GM23338 (cell line): ENCODE measurements around the gene LIN7A. TPM values are rescaled to one million over a fixed set of nuclear protein-coding genes. Genes with fewer than 3 reads are reported as not detected.

Experiments
- ATAC-seq: fragments of 200-7000 bp; cut with Tn5 transposase; 3 replicates; pipeline ENCODE4 v1.9.1; 2020
- DNase-seq: peaks from one replicate; pipeline ENCODE4 v3.0.0-alpha.2; 2015; ENCODE audit warnings: low spot score
- H2AFZ ChIP-seq: fragments of 200-600 bp; sonication (generic); 2 replicates; pipeline ENCODE4 v1.8.0; 2016; ENCODE audit warnings: antibody characterized with exemption, mild to moderate bottlenecking, moderate library complexity
- H3F3A ChIP-seq: fragments of 200-600 bp; sonication (generic); replicated peaks from 2 replicates; pipeline ENCODE4 v1.8.0; 2017; ENCODE audit warnings: antibody characterized with exemption, mixed run types, low read depth
- H3K27ac ChIP-seq: fragments of 200-600 bp; sonication (generic); 2 replicates; pipeline ENCODE4 v1.6.1; 2016; ENCODE audit warnings: low read depth
- H3K27me3 ChIP-seq: fragments of 200-600 bp; sonication (generic); 2 replicates; pipeline ENCODE4 v1.8.0; 2016; ENCODE audit warnings: mild to moderate bottlenecking, mixed run types, moderate library complexity; ENCODE audit not compliant: insufficient read depth
- H3K36me3 ChIP-seq: fragments of 200-600 bp; sonication (generic); 2 replicates; pipeline ENCODE4 v1.8.0; 2016; ENCODE audit warnings: mild to moderate bottlenecking; ENCODE audit not compliant: insufficient read depth
- H3K4me1 ChIP-seq: fragments of 200-600 bp; sonication (generic); 2 replicates; pipeline ENCODE4 v1.8.0; 2016; ENCODE audit warnings: mild to moderate bottlenecking, moderate library complexity; ENCODE audit not compliant: insufficient read depth
- H3K4me2 ChIP-seq: fragments of 200-600 bp; sonication (generic); 2 replicates; pipeline ENCODE4 v1.7.1; 2017; ENCODE audit warnings: mixed run types
- H3K4me3 ChIP-seq: fragments of 200-600 bp; sonication (generic); 2 replicates; pipeline ENCODE4 v1.6.1; 2016; ENCODE audit warnings: mixed run types
- H3K79me2 ChIP-seq: fragments of 200-600 bp; sonication (generic); replicated peaks from 2 replicates; pipeline ENCODE4 v1.8.0; 2017; ENCODE audit warnings: mild to moderate bottlenecking; ENCODE audit not compliant: insufficient read depth
- H3K9me2 ChIP-seq: fragments of 200-600 bp; sonication (generic); 2 replicates; pipeline ENCODE4 v1.8.0; 2017; ENCODE audit not compliant: insufficient read depth
- H4K20me1 ChIP-seq: fragments of 200-600 bp; sonication (generic); replicated peaks from 2 replicates; pipeline ENCODE4 v1.8.0; 2017; ENCODE audit warnings: mild to moderate bottlenecking; ENCODE audit not compliant: insufficient read depth
- H3K27ac Mint-ChIP-seq: 2 replicates; pipeline ENCODE4 v1.8.0; 2020; ENCODE audit warnings: inconsistent platforms, mild to moderate bottlenecking, moderate library complexity, mixed read lengths
- H3K27me3 Mint-ChIP-seq: 3 replicates; pipeline ENCODE4 v1.8.0; 2022; ENCODE audit warnings: low read depth, mild to moderate bottlenecking, moderate library complexity, mixed read lengths, inconsistent platforms; ENCODE audit not compliant: insufficient read depth, poor library complexity
- H3K36me3 Mint-ChIP-seq: 3 replicates; pipeline ENCODE4 v1.8.0; 2021; ENCODE audit warnings: low read depth, mild to moderate bottlenecking, inconsistent platforms, moderate library complexity, mixed read lengths
- H3K4me1 Mint-ChIP-seq: 3 replicates; pipeline ENCODE4 v1.8.0; 2020; ENCODE audit warnings: mild to moderate bottlenecking, inconsistent platforms, mixed read lengths
- H3K4me3 Mint-ChIP-seq: 3 replicates; pipeline ENCODE4 v1.8.0; 2021; ENCODE audit warnings: moderate library complexity, mild to moderate bottlenecking, inconsistent platforms, mixed read lengths
- H3K9me3 Mint-ChIP-seq: 3 replicates; pipeline ENCODE4 v1.8.0; 2020; ENCODE audit warnings: moderate library complexity, mild to moderate bottlenecking, inconsistent platforms, mixed read lengths
- CREB1 ChIP-seq: fragments of 250-450 bp; sonication (Bioruptor Pico); IDR thresholded peaks from 2 replicates; pipeline ENCODE4 v1.5.0; 2020; ENCODE audit warnings: low read depth, mild to moderate bottlenecking, moderate library complexity
- EZH2 ChIP-seq: fragments of 200-600 bp; sonication (generic); IDR thresholded peaks from one replicate; pipeline ENCODE4 v1.8.0; 2017; ENCODE audit warnings: antibody characterized with exemption, mild to moderate bottlenecking, low read depth; ENCODE audit not compliant: unreplicated experiment
- EZH2phosphoT487 ChIP-seq: fragments of 200-600 bp; sonication (generic); IDR thresholded peaks from one replicate; pipeline ENCODE4 v1.8.1; 2018; ENCODE audit warnings: antibody characterized with exemption; ENCODE audit not compliant: unreplicated experiment
- JUNB ChIP-seq: IDR thresholded peaks from one replicate; pipeline ENCODE4 v1.6.1; 2016; ENCODE audit warnings: antibody characterized with exemption; ENCODE audit not compliant: unreplicated experiment
- NANOG ChIP-seq: IDR thresholded peaks from 2 replicates; pipeline ENCODE4 v1.6.1; 2016; ENCODE audit warnings: antibody characterized with exemption, borderline replicate concordance
- POLR2AphosphoS5 ChIP-seq: IDR thresholded peaks from 2 replicates; pipeline ENCODE4 v1.6.1; 2016; ENCODE audit warnings: antibody characterized with exemption, low read depth
- STAT1 ChIP-seq: IDR thresholded peaks from one replicate; pipeline ENCODE4 v1.6.1; 2016; ENCODE audit warnings: antibody characterized with exemption; ENCODE audit not compliant: unreplicated experiment
- ZNF114 ChIP-seq: fragments of 250-450 bp; sonication (Bioruptor Pico); IDR thresholded peaks from 2 replicates; pipeline ENCODE4 v1.5.0; 2020; ENCODE audit warnings: mild to moderate bottlenecking, moderate library complexity
- polyA plus RNA-seq: library from polyadenylated mRNA; unstranded; fragments of >200 nt; fragmentation: Nextera tagmentation; extraction: Ambion mirVana; gene quantifications from 2 replicates; pipeline ENCODE4 v1.2.1, GENCODE V29; 2016
- total RNA-seq: library from RNA; depleted of rRNA; stranded (reverse); fragments of >200 nt; shearing (Covaris generic); gene quantifications from 2 replicates; pipeline ENCODE4 v1.2.3, GENCODE V29; 2014
- TF ChIP-seq, protein P1 (sequence below): IDR thresholded peaks from one replicate; pipeline ENCODE4 v1.6.1; 2018; ENCODE audit warnings: antibody characterized with exemption; ENCODE audit not compliant: unreplicated experiment
- TF ChIP-seq, protein P2 (sequence below): IDR thresholded peaks from 2 replicates; pipeline ENCODE4 v1.6.1; 2016; ENCODE audit warnings: antibody characterized with exemption
- TF ChIP-seq, protein P3 (sequence below), 2 experiments: fragments of 200-600 bp in 1 of 2; sonication (generic) in 1 of 2; conservative IDR thresholded peaks; 2 replicates each; pipeline versions ENCODE4 v1.5.1 to v1.6.1; 2016 to 2017; ENCODE audit warnings: antibody characterized with exemption in 2 of 2, low read depth in 2 of 2, mild to moderate bottlenecking in 2 of 2, moderate library complexity in 1 of 2

The LIN7A gene
- total and polyA plus RNA-seq, 2 experiments from 2014 or later = 5.7 to 6.5 TPM

DNA sequence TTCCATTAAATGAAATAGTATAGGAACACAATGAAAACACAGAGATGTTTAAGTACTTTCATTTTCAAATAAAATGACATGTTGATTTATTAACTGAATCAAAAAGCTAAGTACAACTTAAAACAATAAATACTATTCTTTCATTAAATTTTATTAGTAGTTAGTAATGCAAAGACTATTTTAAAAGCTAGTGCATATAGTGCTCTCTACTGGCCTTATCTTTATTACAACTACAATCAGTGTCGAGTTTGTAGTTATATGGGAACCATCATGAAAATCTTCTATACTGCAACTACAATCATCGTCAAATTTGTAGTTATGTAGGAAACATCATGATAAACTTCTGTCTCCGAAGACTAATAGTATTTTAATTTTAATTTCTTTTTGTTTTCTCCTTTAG, 8.9 kb upstream of the LIN7A start (continued):
- TF ChIP-seq, protein P1, sequence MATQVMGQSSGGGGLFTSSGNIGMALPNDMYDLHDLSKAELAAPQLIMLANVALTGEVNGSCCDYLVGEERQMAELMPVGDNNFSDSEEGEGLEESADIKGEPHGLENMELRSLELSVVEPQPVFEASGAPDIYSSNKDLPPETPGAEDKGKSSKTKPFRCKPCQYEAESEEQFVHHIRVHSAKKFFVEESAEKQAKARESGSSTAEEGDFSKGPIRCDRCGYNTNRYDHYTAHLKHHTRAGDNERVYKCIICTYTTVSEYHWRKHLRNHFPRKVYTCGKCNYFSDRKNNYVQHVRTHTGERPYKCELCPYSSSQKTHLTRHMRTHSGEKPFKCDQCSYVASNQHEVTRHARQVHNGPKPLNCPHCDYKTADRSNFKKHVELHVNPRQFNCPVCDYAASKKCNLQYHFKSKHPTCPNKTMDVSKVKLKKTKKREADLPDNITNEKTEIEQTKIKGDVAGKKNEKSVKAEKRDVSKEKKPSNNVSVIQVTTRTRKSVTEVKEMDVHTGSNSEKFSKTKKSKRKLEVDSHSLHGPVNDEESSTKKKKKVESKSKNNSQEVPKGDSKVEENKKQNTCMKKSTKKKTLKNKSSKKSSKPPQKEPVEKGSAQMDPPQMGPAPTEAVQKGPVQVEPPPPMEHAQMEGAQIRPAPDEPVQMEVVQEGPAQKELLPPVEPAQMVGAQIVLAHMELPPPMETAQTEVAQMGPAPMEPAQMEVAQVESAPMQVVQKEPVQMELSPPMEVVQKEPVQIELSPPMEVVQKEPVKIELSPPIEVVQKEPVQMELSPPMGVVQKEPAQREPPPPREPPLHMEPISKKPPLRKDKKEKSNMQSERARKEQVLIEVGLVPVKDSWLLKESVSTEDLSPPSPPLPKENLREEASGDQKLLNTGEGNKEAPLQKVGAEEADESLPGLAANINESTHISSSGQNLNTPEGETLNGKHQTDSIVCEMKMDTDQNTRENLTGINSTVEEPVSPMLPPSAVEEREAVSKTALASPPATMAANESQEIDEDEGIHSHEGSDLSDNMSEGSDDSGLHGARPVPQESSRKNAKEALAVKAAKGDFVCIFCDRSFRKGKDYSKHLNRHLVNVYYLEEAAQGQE = no peak
- TF ChIP-seq, protein P2, sequence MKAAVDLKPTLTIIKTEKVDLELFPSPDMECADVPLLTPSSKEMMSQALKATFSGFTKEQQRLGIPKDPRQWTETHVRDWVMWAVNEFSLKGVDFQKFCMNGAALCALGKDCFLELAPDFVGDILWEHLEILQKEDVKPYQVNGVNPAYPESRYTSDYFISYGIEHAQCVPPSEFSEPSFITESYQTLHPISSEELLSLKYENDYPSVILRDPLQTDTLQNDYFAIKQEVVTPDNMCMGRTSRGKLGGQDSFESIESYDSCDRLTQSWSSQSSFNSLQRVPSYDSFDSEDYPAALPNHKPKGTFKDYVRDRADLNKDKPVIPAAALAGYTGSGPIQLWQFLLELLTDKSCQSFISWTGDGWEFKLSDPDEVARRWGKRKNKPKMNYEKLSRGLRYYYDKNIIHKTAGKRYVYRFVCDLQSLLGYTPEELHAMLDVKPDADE = no peak
- TF ChIP-seq POLR2AphosphoS5 (no peak), CREB1 (CRISPR knock-in tag) (no peak), STAT1 (no peak), EZH2 (no peak), JUNB (no peak), ZNF114 (CRISPR knock-in tag) (no peak)

DNA sequence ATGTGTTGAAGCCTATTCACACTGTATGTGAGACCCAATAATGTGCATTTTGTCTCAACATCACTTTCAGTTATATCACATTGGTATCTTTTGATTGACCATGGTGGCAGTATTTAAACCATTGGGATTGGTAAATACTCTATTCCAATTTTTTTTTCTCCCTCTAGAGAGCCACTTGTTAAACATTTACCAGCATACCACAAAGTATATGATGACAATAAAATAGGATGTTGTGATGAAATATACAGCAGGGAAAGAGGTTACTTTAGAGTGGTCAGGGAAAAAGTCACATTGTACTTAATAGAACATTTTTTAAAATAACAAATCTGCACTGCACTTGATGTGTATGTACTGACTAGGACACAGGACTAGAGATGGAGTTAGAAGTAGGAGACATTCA, 5.6 kb upstream of the LIN7A start:
- H3K27me3 ChIP-seq = peaks cover 11% of the 10 kb centered on the region
- H3K9me2 ChIP-seq = no peaks in the 10 kb centered on the region
- DNase-seq = no peak
- Mint-ChIP-seq H3K9me3 (no peaks in the 10 kb centered on the region), H3K4me3 (no peak overlapping the region), H3K27me3 (no peaks in the 10 kb centered on the region), H3K36me3 (no peaks in the 10 kb centered on the region), H3K4me1 (peaks cover 15% of the 10 kb centered on the region), H3K27ac (no peak overlapping the region)
- H3K27ac ChIP-seq = no peak overlapping the region
- H4K20me1 ChIP-seq = no peaks in the 10 kb centered on the region
- no peaks in the 10 kb centered on the region for H3K79me2 ChIP-seq
- H3K4me2 ChIP-seq = no peak overlapping the region
- peaks cover 4% of the 10 kb centered on the region for H3K4me1 ChIP-seq
- no peak for ATAC-seq
- no peaks in the 10 kb centered on the region for H3F3A ChIP-seq
- no peak overlapping the region for H2AFZ ChIP-seq
- H3K4me3 ChIP-seq = no peak overlapping the region
- no peaks in the 10 kb centered on the region for H3K36me3 ChIP-seq
- TF ChIP-seq NANOG (no peak), ZNF114 (CRISPR knock-in tag) (no peak), CREB1 (CRISPR knock-in tag) (no peak), STAT1 (no peak), EZH2 (no peak), EZH2phosphoT487 (no peak), POLR2AphosphoS5 (no peak), JUNB (no peak)
- TF ChIP-seq, protein P2 = no peak
- TF ChIP-seq, protein P1 = no peak
- TF ChIP-seq, protein P3, sequence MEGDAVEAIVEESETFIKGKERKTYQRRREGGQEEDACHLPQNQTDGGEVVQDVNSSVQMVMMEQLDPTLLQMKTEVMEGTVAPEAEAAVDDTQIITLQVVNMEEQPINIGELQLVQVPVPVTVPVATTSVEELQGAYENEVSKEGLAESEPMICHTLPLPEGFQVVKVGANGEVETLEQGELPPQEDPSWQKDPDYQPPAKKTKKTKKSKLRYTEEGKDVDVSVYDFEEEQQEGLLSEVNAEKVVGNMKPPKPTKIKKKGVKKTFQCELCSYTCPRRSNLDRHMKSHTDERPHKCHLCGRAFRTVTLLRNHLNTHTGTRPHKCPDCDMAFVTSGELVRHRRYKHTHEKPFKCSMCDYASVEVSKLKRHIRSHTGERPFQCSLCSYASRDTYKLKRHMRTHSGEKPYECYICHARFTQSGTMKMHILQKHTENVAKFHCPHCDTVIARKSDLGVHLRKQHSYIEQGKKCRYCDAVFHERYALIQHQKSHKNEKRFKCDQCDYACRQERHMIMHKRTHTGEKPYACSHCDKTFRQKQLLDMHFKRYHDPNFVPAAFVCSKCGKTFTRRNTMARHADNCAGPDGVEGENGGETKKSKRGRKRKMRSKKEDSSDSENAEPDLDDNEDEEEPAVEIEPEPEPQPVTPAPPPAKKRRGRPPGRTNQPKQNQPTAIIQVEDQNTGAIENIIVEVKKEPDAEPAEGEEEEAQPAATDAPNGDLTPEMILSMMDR (conservative IDR thresholded peaks at IDR 0.05; ENCODE audit: low read depth in 2 of 2) = no peak
